NCI-H146 treated with DMSO at 0.1 percent for 48 hours (cell line): ENCODE measurements around the gene LRRC4C.
A peak's percentile ranks its signal among the peaks of the same experiment; 100 is the strongest.

Experiments used
- DNase-seq: peaks from one replicate; lab custom pipeline; 2025; ENCODE audit not compliant: unreplicated experiment; lab: John Stamatoyannopoulos, UW

Gene LRRC4C

GRCh38 chr11:41333357-41333756 lies 126.1 kb downstream of the LRRC4C start:
- DNase-seq, result no peak

DNA sequence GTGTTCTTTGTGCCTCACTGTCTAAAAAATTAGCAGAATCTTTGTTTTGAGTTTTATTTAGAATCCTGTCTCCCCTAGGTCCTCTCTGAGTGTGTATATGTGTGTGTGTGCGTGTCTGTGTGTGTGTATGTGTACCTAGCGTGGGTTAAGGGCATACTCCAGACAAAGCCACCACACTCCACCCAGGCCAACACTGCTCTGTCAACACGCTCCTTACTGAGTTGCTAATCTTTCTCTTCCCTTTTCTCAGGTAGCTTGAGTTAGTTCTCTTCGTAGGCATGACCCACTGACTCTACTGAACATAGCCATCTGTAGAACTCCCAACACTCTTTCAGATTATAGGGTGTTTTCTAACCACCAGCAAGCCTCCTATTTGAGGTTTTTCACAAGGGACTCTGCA lies 131.1 kb downstream of the LRRC4C start:
- no peak for DNase-seq

DNA sequence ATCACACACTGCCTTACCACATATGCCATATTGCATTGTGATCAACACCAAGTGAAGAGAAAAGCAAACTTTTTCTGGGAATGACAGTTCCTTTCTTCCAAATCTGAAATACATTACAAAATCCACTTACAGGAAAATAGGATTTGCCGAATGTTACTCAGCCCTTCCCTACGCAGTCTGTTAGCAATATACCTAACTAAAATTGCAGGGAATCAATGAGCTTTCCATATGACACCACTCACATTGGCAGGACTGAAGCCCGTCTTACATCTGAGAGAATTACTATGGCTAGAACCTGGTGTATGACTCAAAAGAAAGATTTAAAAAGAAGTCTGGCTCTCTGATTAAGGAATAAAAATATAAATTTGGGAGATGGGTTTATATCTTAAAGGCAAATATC lies 136.0 kb downstream of the LRRC4C start:
- DNase-seq, result no peak

GRCh38 chr11:41320653-41321052 lies 138.8 kb downstream of the LRRC4C start:
- no peak for DNase-seq

DNA sequence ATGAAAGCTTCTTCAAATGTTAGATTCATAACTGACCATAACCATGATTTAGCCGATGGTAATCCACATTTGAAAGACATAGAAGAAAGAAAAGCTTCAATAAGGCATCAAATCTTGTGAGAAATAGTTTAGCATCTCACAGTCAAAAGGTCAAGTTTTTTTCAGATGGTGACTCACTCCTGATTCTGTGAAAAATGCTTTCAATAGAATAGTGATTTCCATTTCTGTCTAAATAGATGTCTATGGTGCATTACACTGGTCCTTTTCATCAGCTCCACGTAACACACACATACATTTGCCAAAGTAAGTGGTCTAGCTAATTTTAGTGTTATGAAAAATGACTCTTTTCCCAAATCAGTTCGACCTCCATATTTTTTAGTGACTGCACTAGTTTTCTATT lies 139.2 kb downstream of the LRRC4C start:
- no peak for DNase-seq

DNA sequence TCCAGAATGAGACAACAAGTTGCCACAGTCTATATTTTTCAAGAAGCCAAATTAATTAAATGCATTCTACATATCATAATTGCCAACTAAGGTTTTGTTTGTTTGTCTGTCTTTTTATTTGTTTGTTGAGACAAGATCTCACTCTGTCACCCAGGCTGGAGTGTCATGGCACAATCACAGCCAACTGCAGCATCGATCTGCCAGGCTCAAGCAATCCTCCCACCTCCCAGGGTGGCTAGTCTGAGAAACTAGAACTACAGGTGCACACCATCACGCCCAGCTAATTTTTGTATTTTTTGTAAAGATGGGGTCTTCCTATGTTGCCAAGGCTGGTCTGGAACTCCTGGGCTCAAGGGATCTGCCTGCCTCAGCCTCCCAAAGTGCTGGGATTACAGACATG lies 140.0 kb downstream of the LRRC4C start:
- DNase-seq, result no peak

GRCh38 chr11:41316751-41317150 lies 142.7 kb downstream of the LRRC4C start:
- DNase-seq, result no peak

DNA sequence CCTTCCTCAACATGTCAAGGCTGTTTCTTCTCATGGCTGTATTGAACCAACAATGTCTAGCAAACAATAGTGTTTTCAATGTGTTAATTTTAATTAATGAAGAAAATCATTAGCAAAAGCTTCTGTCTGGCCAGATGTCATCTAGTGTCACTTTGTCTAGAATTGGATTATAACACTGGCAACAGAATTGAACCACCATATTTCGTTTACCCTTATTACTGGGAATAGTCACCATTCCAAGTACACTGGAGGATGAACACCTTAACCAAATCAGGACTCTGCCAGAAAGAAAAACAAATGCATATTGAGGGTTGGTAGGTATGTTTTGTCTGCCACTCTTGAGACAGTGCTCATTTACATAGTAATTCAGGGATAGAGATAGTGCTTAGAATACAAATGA lies 146.2 kb downstream of the LRRC4C start:
- DNase-seq, result no peak

GRCh38 chr11:41309716-41310115 lies 149.7 kb downstream of the LRRC4C start:
- DNase-seq, result peak; percentile 61

DNA sequence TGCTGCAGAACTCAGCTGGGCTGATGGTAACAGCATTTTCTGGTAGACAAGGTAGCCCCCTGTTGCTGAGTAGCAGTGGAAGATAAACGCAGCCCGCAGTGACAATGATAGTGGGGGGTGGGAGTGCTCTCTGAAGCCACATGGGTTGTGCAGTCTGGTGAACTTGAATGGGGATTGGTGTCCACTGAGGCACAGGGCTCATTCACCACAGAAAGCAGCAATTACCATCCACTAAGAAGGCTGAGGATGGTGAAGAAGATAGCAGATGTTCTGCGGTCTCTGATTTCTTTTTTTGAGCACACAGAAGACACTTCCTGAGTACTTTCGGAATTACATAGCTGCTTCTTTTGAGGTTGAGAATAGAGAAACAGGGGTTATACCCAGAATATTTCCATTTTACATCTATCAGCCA lies 150.3 kb downstream of the LRRC4C start:
- DNase-seq, result no peak

DNA sequence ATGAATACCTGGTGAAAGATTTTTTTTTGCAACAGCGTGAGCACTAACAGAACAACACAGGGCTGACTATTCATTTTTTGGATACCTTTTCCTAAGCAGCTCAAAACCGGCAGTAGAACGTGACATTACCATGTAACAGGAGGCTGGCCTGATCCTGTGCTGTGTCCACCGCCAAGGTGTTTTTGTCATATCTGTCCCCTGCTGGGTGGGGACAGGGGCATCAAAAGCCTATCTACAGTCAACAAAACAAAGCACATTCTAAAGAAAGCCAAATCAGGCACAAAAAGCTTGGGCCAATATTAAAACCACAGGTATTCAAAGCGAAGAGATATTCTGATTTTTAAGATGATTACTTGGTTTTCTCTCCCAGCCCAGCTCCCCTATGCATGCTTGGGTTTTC lies 151.2 kb downstream of the LRRC4C start:
- peak; percentile 49 for DNase-seq

DNA sequence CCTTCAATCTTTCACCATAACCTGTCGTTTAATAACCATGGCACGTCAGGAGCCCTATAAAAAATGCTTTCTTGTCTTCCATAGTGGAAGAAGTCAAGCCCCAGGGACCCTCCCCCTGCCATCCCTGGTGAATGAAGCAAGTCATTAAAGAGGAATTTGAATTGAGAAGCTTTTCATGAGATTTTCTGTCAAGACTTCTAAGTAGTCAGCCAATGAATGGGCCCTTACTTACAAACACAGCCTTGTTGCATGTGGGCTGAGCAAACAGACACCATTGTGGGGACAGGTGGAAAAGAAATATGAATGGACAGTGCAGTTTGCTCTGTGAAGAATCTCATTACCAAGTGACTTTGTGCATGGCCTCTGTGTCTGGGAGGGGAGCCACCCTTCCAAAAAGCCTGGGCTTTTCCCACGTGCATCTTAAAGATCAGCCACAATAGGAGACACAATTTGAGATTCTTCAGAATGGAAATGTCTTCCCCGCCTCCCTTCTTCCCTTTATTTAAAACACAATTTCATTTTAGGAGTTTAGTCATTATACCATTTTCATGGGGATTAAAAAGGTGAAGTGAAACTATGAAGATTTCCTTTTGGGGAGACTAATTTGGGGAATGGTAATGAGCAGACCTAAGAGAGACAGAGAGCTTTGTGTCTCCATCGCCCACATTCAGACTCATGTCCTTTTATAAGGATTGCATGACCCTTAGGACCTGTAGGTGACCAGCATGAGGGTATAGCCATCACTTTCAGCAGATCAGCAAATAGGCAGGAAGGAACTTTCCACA lies 152.0 kb downstream of the LRRC4C start:
- peak; percentile 54 for DNase-seq

DNA sequence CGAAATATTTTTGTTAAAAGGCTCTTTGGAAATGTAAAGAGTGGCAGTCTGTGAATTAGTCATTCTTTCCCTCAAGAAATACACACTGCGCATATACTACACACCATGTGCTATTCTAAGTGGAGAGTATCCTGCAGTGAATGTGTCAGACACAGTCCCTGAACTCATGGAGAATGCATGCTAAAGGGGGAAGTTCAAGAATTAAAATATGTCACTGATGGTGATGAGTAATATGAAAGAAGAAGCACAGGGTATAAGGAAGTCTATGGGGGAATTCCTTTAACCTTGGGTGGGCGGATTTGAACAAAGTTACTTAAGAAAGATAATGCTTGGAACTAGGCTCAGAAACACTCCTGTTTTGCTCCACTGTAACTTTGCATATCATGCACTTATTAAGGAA lies 153.0 kb downstream of the LRRC4C start:
- DNase-seq, result no peak

DNA sequence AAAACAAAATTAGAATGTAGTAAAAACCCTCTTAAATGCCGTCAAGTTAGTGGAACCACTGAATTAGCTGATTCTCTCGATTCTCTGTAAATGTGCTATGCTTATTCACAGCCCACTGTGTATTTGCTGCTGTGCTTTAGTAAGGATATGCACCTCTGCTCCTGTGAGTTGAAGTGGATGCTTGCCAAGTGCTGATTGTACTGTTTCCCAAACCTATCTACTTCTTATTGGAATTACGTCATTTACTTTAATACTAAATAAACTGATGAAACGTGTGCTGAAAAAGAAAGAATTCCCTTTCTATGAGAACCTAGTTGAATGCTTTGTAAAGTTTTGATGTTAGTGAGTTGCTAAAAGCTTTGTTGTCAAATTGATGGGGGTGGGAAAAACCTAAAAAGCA lies 158.4 kb downstream of the LRRC4C start:
- DNase-seq, result no peak

DNA sequence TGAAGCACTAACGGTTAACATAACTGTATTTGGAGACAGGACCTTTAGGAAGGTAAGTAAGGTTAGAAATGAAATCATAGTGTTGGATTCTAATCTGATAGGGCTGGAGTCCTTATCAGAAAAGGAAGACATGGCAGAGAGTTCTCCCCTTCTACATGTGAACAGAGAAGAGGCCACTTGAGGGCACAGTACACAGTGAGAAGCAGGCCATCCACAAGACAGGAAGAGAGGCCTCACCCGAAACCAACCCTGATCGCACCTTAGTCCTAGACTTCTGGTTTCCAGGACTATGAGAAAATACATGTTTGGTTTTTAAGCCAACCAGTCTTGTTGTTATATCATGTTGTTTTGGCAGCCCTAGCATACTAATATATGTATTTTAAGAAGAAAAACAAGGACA lies 170.0 kb downstream of the LRRC4C start:
- no peak for DNase-seq

- no peak for DNase-seq
Observed at GRCh38 chr11:41286751-41287150, 172.7 kb downstream of the LRRC4C start.

GRCh38 chr11:41284354-41284753 lies 175.1 kb downstream of the LRRC4C start:
- peak; percentile 32 for DNase-seq

DNA sequence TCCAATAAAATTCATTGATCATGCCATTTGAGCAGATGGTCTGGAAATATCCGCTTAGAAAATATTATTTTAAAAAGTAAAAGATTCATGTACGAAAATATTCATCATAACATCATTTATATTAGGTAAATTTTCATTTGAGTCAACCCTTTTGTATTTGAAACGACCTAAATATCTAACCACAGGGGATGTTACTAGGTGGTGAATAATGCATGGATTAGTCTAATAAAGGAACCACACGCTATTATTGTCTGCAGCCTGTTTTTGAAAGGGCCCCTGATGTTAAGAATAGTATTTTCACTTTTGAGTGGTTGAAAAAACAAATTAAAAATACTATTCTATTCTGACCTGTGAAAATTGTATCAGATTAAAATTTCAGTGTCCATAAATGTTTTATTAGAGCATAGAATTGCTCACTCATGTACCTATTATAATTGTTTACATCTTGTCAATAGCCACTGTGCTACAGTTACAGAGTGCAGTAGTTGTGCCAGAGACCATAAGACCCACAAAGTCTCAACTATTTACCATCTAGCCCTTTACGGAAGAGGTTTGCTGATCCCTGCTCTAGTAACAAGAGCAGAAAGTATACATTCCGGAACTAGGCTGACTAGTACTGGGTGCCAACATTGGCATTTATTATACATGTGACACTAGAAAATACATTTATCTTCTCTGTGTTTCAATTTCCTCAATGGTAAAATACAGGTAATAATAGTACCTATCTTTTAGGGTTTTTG lies 176.1 kb downstream of the LRRC4C start:
- no peak for DNase-seq

GRCh38 chr11:41282395-41282794 lies 177.1 kb downstream of the LRRC4C start:
- no peak for DNase-seq

GRCh38 chr11:41281131-41281742 lies 178.2 kb downstream of the LRRC4C start:
- no peak for DNase-seq

DNA sequence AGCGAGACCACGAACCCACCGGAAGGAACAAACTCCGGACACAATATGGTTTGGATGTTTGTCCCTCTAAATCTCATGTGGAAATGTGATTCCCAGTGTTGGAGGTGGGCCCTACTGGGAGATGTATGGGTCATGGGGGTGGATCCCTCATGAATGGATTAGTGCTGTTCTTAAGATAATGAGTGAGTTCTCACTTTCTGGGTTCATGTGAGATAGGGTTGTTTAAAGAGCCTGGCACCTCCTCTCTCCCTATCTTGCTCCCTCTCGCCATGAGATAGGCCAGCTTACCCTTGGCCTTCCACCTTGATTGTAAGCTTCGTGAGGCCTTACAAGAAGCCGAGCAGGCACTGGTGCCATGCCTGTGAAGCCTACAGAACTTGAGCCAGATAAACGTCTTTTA lies 184.6 kb downstream of the LRRC4C start:
- DNase-seq, result no peak

GRCh38 chr11:41273908-41274307 lies 185.5 kb downstream of the LRRC4C start:
- no peak for DNase-seq
